HCT116 (cell line): ENCODE measurements around the gene ACOT9. TPM values are rescaled to one million over a fixed set of nuclear protein-coding genes. Genes with fewer than 3 reads are reported as not detected.

ENCODE experiments used
- ATAC-seq: fragments of 200-7000 bp; cut with Tn5 transposase; 2 replicates; pipeline ENCODE4 v1.9.1; 2020; ENCODE audit warnings: mild to moderate bottlenecking, moderate library complexity
- BruUV-seq: library from RNA; stranded (reverse); fragments of 400-500 nt; replicated peaks from 2 replicates; lab custom pipeline; 2021; lab: Mats Ljungman, UMichigan
- CTCF ChIA-PET: fragments of 300-600 bp; sonication (Branson Sonifier 250); formaldehyde crosslinking; loops from one replicate; lab custom pipeline; 2021; ENCODE audit warnings: antibody characterized with exemption; lab: Charles Lee
- POLR2A ChIA-PET: fragments of 300-600, 350-600 bp; sonication (Branson Sonifier 250); formaldehyde crosslinking; loops from one replicate; lab custom pipeline; 2021; ENCODE audit warnings: antibody characterized with exemption; lab: Charles Lee
- RAD21 ChIA-PET, 2 experiments: fragments of 300-600 bp; sonication (Branson Sonifier 250); formaldehyde crosslinking; loops; one replicate each; lab custom pipeline; 2023; ENCODE audit warnings: low total read pairs in 2 of 2; ENCODE audit not compliant: uncharacterized antibody in 2 of 2, unreplicated experiment in 2 of 2, low non-redundant PET in 1 of 2; lab: Charles Lee
- DNase-seq: peaks from one replicate; pipeline ENCODE4 v3.0.0-alpha.2; 2010; ENCODE audit warnings: low read depth, low spot score
- H2AFZ ChIP-seq: fragments of 200-600 bp; shearing (Covaris generic), sonication (generic); 2 replicates; pipeline ENCODE4 v1.6.1; 2017; ENCODE audit warnings: low read depth, mixed run types, mixed read lengths, antibody characterized with exemption, low read length; ENCODE audit not compliant: poor library complexity, severe bottlenecking
- H3K27ac ChIP-seq: 2 replicates; pipeline ENCODE4 v1.5.1; 2012; ENCODE audit warnings: low read depth, low read length
- H3K27me3 ChIP-seq: fragments of 200-600 bp; sonication (generic); 2 replicates; pipeline ENCODE4 v1.6.1; 2016; ENCODE audit warnings: mixed run types, low read length, mixed read lengths; ENCODE audit not compliant: insufficient read depth
- H3K36me3 ChIP-seq, 2 experiments: fragments of 200-500 bp in 1 of 2; fragments of 200-600 bp in 1 of 2; sonication (Bioruptor generic) in 1 of 2; sonication (generic) in 1 of 2; 2 replicates each; pipeline versions ENCODE4 v1.5.1 to v1.6.1; 2014 to 2016; ENCODE audit warnings: low read length in 2 of 2, inconsistent platforms in 1 of 2, mixed read lengths in 1 of 2, mixed run types in 1 of 2; ENCODE audit not compliant: insufficient read depth in 2 of 2, control insufficient read depth in 1 of 2
- H3K4me1 ChIP-seq, 2 experiments: fragments of 200-600 bp in 1 of 2; sonication (generic) in 1 of 2; 2 replicates each; pipeline versions ENCODE4 v1.5.1 to v1.6.1; 2012 to 2017; ENCODE audit warnings: low read length in 2 of 2, inconsistent platforms in 1 of 2, mild to moderate bottlenecking in 1 of 2, mixed read lengths in 1 of 2, mixed run types in 1 of 2, moderate library complexity in 1 of 2; ENCODE audit not compliant: insufficient read depth in 2 of 2, control insufficient read depth in 1 of 2
- H3K4me2 ChIP-seq: fragments of 200-600 bp; sonication (generic); 2 replicates; pipeline ENCODE4 v1.6.1; 2017; ENCODE audit warnings: mixed run types, low read length, mixed read lengths
- H3K4me3 ChIP-seq, 2 experiments: fragments of 200-600 bp in 1 of 2; sonication (generic) in 1 of 2; replicated peaks in 1 of 2; 2 replicates each; pipeline ENCODE4 v1.5.1; 2011 to 2016; ENCODE audit warnings: low read length in 2 of 2, control low read depth in 1 of 2, low read depth in 1 of 2, mild to moderate bottlenecking in 1 of 2, mixed read lengths in 1 of 2, mixed run types in 1 of 2
- H3K79me2 ChIP-seq: fragments of 200-600 bp; sonication (generic); 2 replicates; pipeline ENCODE4 v1.6.1; 2017; ENCODE audit warnings: mild to moderate bottlenecking, mixed run types, low read length, moderate library complexity, mixed read lengths; ENCODE audit not compliant: insufficient read depth
- H3K9ac ChIP-seq: fragments of 200-600 bp; sonication (generic); 2 replicates; pipeline ENCODE4 v1.6.1; 2016; ENCODE audit warnings: low read length, mixed read lengths
- H3K9me2 ChIP-seq: fragments of 200-600 bp; sonication (generic), shearing (Covaris generic); 2 replicates; pipeline ENCODE4 v1.6.1; 2017; ENCODE audit warnings: mixed run types, mild to moderate bottlenecking, moderate library complexity; ENCODE audit not compliant: insufficient read depth
- H3K9me3 ChIP-seq, 2 experiments: fragments of 200-500 bp in 1 of 2; fragments of 200-600 bp in 1 of 2; sonication (Bioruptor generic) in 1 of 2; sonication (generic) in 1 of 2; 2 replicates each; pipeline ENCODE4 v1.6.1; 2014 to 2017; ENCODE audit warnings: low read length in 2 of 2, mixed read lengths in 2 of 2, inconsistent platforms in 1 of 2, low read depth in 1 of 2, mild to moderate bottlenecking in 1 of 2, mixed run types in 1 of 2, moderate library complexity in 1 of 2; ENCODE audit not compliant: control insufficient read depth in 1 of 2, insufficient read depth in 1 of 2
- H4K20me1 ChIP-seq: fragments of 200-600 bp; sonication (generic), shearing (Covaris generic); 2 replicates; pipeline ENCODE4 v1.6.1; 2017; ENCODE audit warnings: mixed run types, mild to moderate bottlenecking, moderate library complexity; ENCODE audit not compliant: insufficient read depth
- ATF3 ChIP-seq: IDR thresholded peaks from 2 replicates; pipeline ENCODE4 v1.6.1; 2012
- CBX3 ChIP-seq: IDR thresholded peaks from 2 replicates; pipeline ENCODE4 v1.6.1; 2012; ENCODE audit warnings: low read depth
- CEBPB ChIP-seq: IDR thresholded peaks from 2 replicates; pipeline ENCODE4 v1.6.1; 2012; ENCODE audit warnings: low read depth
- ELF1 ChIP-seq: IDR thresholded peaks from 2 replicates; pipeline ENCODE4 v1.6.1; 2012; ENCODE audit warnings: low read depth, borderline replicate concordance
- EZH2phosphoT487 ChIP-seq: fragments of 200-600 bp; IDR thresholded peaks from 2 replicates; pipeline ENCODE4 v1.6.1; 2018; ENCODE audit warnings: antibody characterized with exemption, borderline replicate concordance
- RAD21 ChIP-seq: IDR thresholded peaks from 2 replicates; pipeline ENCODE4 v1.6.1; 2012; ENCODE audit warnings: low read depth, mild to moderate bottlenecking
- SIN3A ChIP-seq: IDR thresholded peaks from 2 replicates; pipeline ENCODE4 v1.6.1; 2012; ENCODE audit warnings: low read depth
- SP1 ChIP-seq: IDR thresholded peaks from 2 replicates; pipeline ENCODE4 v1.6.1; 2012; ENCODE audit warnings: low read depth
- SRF ChIP-seq: IDR thresholded peaks from 2 replicates; pipeline ENCODE4 v1.6.1; 2012; ENCODE audit warnings: low read depth
- ZFX ChIP-seq: fragments of 450-650 bp; IDR thresholded peaks from 2 replicates; pipeline ENCODE4 v1.6.1; 2017
- ZNF274 ChIP-seq: fragments of 200-500 bp; sonication (Bioruptor generic); IDR thresholded peaks from 2 replicates; pipeline ENCODE4 v1.6.1; 2014; ENCODE audit warnings: mild to moderate bottlenecking, low read depth, low read length, inconsistent platforms
- intact Hi-C: fragments of 100-400 bp; cut with micrococcal nuclease; formaldehyde crosslinking; loops from 2 replicates; pipeline ENCODE4 v1.10.0; 2022
- total RNA-seq: library from RNA; stranded (reverse); gene quantifications from one replicate; pipeline ENCODE4 v1.2.1, GENCODE V29; 2021; ENCODE audit not compliant: unreplicated experiment
- TF ChIP-seq, protein P1 (sequence below): IDR thresholded peaks from 2 replicates; pipeline ENCODE4 v1.6.1; 2012
- TF ChIP-seq, protein P2 (sequence below), 3 experiments: fragments of 200-600 bp in 1 of 3; sonication (generic) in 1 of 3; IDR thresholded peaks in 2 of 3; conservative IDR thresholded peaks in 1 of 3; 2 replicates each; pipeline ENCODE4 v1.5.1; 2012 to 2017; ENCODE audit warnings: low read depth in 2 of 3, low read length in 2 of 3, antibody characterized with exemption in 1 of 3, borderline replicate concordance in 1 of 3, control low read depth in 1 of 3, mild to moderate bottlenecking in 1 of 3, mixed read lengths in 1 of 3, mixed run types in 1 of 3, moderate library complexity in 1 of 3; ENCODE audit not compliant: insufficient read depth in 1 of 3

ACOT9 gene
- total RNA-seq, 1 experiment from 2014 or later, result 59.7 TPM

DNA sequence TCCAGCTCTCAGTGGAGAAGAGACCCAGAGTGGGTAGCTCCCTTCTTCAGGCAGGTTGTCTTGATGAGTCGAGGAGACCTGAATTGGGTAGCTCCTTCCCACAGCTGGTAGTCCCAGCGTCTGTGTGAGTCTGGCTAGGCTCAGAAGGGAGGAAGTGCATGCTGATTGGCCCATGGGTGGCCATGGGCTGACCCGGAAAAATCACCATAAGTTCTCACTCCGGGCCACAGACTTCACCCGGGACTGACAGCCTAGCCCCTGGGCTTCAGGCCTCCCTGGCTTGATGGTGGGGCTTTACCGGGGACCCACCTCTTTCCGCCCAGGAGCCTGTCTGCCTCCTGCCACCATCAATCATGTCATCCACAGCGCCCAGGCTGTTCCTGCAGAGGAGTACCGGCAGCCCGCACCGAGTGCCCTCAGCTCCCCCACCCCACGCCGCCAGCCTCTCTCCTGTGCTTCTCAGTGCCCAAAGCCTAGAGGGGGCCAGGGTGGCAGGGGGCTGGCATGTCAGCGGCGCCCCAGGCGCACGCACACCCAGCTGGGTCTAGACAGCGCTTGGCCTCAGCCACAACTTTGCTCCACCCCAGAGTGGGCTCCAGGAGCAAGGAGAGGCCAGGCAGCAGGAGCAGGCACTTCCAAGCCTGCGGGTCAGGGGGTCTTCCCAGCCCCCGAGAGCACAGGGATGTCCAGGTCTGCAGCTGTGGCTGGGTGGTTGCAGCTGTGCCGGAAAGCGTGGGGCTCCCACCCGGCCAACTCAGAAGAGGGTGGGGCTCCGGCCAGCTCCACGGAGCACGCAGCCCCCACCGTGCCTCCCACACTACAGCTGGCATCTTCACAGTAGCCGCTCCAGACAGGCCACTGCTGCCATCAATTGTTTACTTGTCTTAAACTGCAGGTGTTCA, 23.8 kb upstream of the ACOT9 start:
- no peak overlapping the region for H3K27ac ChIP-seq
- H3K9me3 ChIP-seq, result no peaks in the 10 kb centered on the region
- no peak overlapping the region for H3K9ac ChIP-seq
- intact Hi-C loops, result no loop called here
- H3K36me3 ChIP-seq, result no peaks in the 10 kb centered on the region
- TF ChIP-seq CEBPB (no peak), ATF3 (no peak), SRF (no peak), RAD21 (no peak)
- no peaks in the 10 kb centered on the region for H4K20me1 ChIP-seq
- H3K4me3 ChIP-seq, result no peak overlapping the region
- no TSS peak for BruUV-seq
- H2AFZ ChIP-seq, result no peak overlapping the region
- no peak for DNase-seq
- RAD21 ChIA-PET, result no interaction called here
- peaks cover 0 to 15% of the 10 kb centered on the region in 2 experiments; a peak in 2 of 4 replicates for H3K4me1 ChIP-seq
- no peak overlapping the region for H3K4me2 ChIP-seq
- POLR2A ChIA-PET, result no interaction called here
- no peak for ATAC-seq
- CTCF ChIA-PET, result no interaction called here
- no peaks in the 10 kb centered on the region for H3K27me3 ChIP-seq
- no peaks in the 10 kb centered on the region for H3K9me2 ChIP-seq
- no peaks in the 10 kb centered on the region for H3K79me2 ChIP-seq

DNA sequence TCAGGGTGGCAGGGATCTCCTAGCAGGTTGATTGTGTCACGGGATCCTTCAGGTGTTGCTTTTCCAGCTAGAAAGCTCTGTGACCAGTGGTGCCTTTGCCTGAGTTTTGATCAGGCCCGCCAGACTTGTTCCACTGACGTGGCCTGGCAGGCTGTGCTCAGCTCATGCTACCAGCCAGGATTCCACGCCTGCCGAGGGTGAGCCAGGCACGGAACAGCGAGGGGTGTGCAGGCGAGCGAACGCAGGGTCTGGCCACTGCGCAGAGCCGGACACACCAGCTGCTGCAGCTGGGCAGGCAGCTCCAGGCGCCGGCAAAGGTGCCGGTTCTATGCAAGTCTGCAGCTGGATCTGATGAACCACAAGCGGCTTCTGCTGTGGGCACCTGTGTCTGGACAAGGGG, 22.8 kb upstream of the ACOT9 start:
- intact Hi-C loops, result no loop called here
- H3K4me1 ChIP-seq, result peaks cover 0 to 15% of the 10 kb centered on the region in 2 experiments; a peak in 2 of 4 replicates
- H3K9me2 ChIP-seq, result no peaks in the 10 kb centered on the region
- H3K4me3 ChIP-seq, result no peak overlapping the region
- no TSS peak for BruUV-seq
- H3K36me3 ChIP-seq, result no peaks in the 10 kb centered on the region
- H3K9ac ChIP-seq, result no peak overlapping the region
- DNase-seq (no peak), ATAC-seq (no peak)
- ChIA-PET CTCF (no interaction called here), RAD21 (no interaction called here), POLR2A (no interaction called here)
- no peaks in the 10 kb centered on the region for H3K9me3 ChIP-seq
- TF ChIP-seq SP1, result no peak
- no peak for TF ChIP-seq CBX3
- TF ChIP-seq ZNF274, result no peak
- no peak for TF ChIP-seq ZFX
- TF ChIP-seq ELF1, result no peak
- TF ChIP-seq, protein P1, sequence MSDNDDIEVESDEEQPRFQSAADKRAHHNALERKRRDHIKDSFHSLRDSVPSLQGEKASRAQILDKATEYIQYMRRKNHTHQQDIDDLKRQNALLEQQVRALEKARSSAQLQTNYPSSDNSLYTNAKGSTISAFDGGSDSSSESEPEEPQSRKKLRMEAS, result no peak
- no peak for TF ChIP-seq EZH2phosphoT487
- no peak for TF ChIP-seq ATF3
- TF ChIP-seq, protein P2, sequence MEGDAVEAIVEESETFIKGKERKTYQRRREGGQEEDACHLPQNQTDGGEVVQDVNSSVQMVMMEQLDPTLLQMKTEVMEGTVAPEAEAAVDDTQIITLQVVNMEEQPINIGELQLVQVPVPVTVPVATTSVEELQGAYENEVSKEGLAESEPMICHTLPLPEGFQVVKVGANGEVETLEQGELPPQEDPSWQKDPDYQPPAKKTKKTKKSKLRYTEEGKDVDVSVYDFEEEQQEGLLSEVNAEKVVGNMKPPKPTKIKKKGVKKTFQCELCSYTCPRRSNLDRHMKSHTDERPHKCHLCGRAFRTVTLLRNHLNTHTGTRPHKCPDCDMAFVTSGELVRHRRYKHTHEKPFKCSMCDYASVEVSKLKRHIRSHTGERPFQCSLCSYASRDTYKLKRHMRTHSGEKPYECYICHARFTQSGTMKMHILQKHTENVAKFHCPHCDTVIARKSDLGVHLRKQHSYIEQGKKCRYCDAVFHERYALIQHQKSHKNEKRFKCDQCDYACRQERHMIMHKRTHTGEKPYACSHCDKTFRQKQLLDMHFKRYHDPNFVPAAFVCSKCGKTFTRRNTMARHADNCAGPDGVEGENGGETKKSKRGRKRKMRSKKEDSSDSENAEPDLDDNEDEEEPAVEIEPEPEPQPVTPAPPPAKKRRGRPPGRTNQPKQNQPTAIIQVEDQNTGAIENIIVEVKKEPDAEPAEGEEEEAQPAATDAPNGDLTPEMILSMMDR (IDR thresholded peaks at IDR 0.05 in 2 of 3, conservative IDR thresholded peaks at IDR 0.05 in 1 of 3; ENCODE audit: borderline replicate concordance in 1 of 3, insufficient read depth in 1 of 3, low read depth in 2 of 3, low read length in 2 of 3), result no peak
- no peak for TF ChIP-seq SIN3A
- no peaks in the 10 kb centered on the region for H4K20me1 ChIP-seq
- no peaks in the 10 kb centered on the region for H3K27me3 ChIP-seq
- H3K4me2 ChIP-seq, result no peak overlapping the region; the same call in 1 of the 2 replicates
- H2AFZ ChIP-seq, result no peak overlapping the region
- no peak overlapping the region for H3K27ac ChIP-seq
- H3K79me2 ChIP-seq, result no peaks in the 10 kb centered on the region
